Psoas muscle (tissue), 8 donors: ENCODE data around the gene BAZ2B. TPM values are rescaled to one million over a fixed set of nuclear protein-coding genes. Genes with fewer than 3 reads are reported as not detected.

ENCODE experiments used
- ATAC-seq, 4 donors: fragments of 200-7000 bp; cut with Tn5 transposase; one replicate each; pipeline ENCODE4 v1.9.1; 2020; ENCODE audit warnings: moderate library complexity in 3 of 4, mild to moderate bottlenecking in 2 of 4
- DNase-seq, 2 donors: peaks; one replicate each; pipeline ENCODE4 v3.0.0-alpha.2; 2020
- H3K27ac ChIP-seq: fragments of 200-600 bp; one replicate; pipeline ENCODE4 v1.8.0; 2022
- H3K27me3 ChIP-seq, 3 donors: fragments of 200-600 bp in 1 of 3; one replicate each; pipeline versions ENCODE4 v1.6.1 to v1.8.0; 2013 to 2022; ENCODE audit warnings: low read length in 2 of 3, mild to moderate bottlenecking in 2 of 3, moderate library complexity in 1 of 3; ENCODE audit not compliant: insufficient read depth in 3 of 3
- H3K36me3 ChIP-seq, 2 donors: fragments of 200-600 bp in 1 of 2; one replicate each; pipeline versions ENCODE4 v1.6.1 to v1.8.0; 2013 to 2022; ENCODE audit warnings: low read depth in 1 of 2, mild to moderate bottlenecking in 1 of 2, moderate library complexity in 1 of 2; ENCODE audit not compliant: insufficient read depth in 1 of 2
- H3K4me1 ChIP-seq: fragments of 200-600 bp; one replicate; pipeline ENCODE4 v1.8.0; 2022
- H3K4me3 ChIP-seq: fragments of 200-600 bp; one replicate; pipeline ENCODE4 v1.8.0; 2022; ENCODE audit warnings: mild to moderate bottlenecking
- H3K9me3 ChIP-seq: fragments of 200-600 bp; one replicate; pipeline ENCODE4 v1.8.0; 2022
- WGBS, 3 donors: extraction: QIAGEN DNeasy Blood & Tissue Kit; methylation state at CpG; one replicate each; pipeline versions ENCODE4 v1.1.6 to v1.1.7; 2013; 5-methylcytosine and 5-hydroxymethylcytosine counted together
- intact Hi-C, 2 donors: fragments of 100-400 bp; cut with DNase I; formaldehyde crosslinking; loops; one replicate each; pipeline versions ENCODE4 v1.11.0 to v1.14.2; 2022
- polyA plus RNA-seq, 3 donors: library from polyadenylated mRNA; stranded (reverse); fragments of 200-250 nt; gene quantifications; one replicate each; pipeline ENCODE4 v1.2.3, GENCODE V29; 2013
- total RNA-seq, 4 donors: library from RNA; stranded (reverse); fragmentation: NEBNext Ultra II Directional in 2 of 4; extraction: Animal tissue kit (Norgen Biotek cat#: 25700) in 2 of 4; gene quantifications; one replicate each; pipeline versions ENCODE4 v1.2.1 to v1.2.4, GENCODE V29; 2021 to 2023
- TF ChIP-seq, protein P1 (sequence below): fragments of 200-600 bp; IDR thresholded peaks from one replicate; pipeline ENCODE4 v1.8.0; 2022; ENCODE audit warnings: antibody characterized with exemption
- donor health status: healthy with polysubstance abuse.
- donor health status: DM: no; HTN: no; CAD: no; lungs with moderate emphysema.
- donor health status: Bipolar disorder and iron deficiency.
- donor health status: healthy.
- donor health status: DM: yes; HTN: yes; CAD: no.
- donor health status: DM: no; HTN: no; CAD: no.
- donor health status: DM: no; HTN: no; CAD: no.
- donor health status: DM: yes; HTN: yes; CAD: no.

Gene BAZ2B
- total and polyA plus RNA-seq, 7 donors, result 7.5 to 27.0 (median 22.7) TPM

- intact Hi-C loops, result no loop called here
- TF ChIP-seq, protein P1, sequence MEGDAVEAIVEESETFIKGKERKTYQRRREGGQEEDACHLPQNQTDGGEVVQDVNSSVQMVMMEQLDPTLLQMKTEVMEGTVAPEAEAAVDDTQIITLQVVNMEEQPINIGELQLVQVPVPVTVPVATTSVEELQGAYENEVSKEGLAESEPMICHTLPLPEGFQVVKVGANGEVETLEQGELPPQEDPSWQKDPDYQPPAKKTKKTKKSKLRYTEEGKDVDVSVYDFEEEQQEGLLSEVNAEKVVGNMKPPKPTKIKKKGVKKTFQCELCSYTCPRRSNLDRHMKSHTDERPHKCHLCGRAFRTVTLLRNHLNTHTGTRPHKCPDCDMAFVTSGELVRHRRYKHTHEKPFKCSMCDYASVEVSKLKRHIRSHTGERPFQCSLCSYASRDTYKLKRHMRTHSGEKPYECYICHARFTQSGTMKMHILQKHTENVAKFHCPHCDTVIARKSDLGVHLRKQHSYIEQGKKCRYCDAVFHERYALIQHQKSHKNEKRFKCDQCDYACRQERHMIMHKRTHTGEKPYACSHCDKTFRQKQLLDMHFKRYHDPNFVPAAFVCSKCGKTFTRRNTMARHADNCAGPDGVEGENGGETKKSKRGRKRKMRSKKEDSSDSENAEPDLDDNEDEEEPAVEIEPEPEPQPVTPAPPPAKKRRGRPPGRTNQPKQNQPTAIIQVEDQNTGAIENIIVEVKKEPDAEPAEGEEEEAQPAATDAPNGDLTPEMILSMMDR, result no peak
- Histone ChIP-seq H3K4me1 (no peaks in the 10 kb centered on the region), H3K36me3 (peaks cover 3 to 33% of the 10 kb centered on the region in 2 donors), H3K27me3 (no peaks in the 10 kb centered on the region), H3K9me3 (no peaks in the 10 kb centered on the region), H3K4me3 (no peak overlapping the region), H3K27ac (no peak overlapping the region)
- 0 to 2% (median 0%) methylated on average over 1 of the region's 1 CpG for WGBS, 3 donors
- DNase-seq (no peak), ATAC-seq (no peak)
Measured at GRCh38 chr2:159449504-159450124, 166.7 kb downstream of the BAZ2B start.

DNA sequence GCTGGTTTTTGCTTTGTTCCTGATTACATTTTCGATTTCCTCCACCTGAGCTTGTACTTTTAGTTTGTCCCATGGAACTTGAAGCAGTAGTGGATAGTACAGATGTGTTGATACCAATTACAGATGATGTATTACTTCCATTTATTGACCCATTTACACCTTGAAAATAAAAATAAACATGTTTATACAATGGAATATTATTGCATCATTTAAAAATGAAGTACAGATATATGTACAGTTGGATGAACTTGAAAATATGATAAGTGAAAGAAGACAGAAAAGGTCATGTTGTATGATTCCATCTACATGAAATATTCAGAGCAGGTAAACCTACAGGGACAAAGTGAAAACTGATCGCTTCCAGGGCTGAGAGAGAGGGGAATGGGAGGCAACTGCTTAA lies 169.5 kb downstream of the BAZ2B start:
- intact Hi-C loops, result no loop called here
- H3K36me3 ChIP-seq, result peaks cover 3 to 51% of the 10 kb centered on the region in 2 donors
- no peak overlapping the region for H3K27ac ChIP-seq

DNA sequence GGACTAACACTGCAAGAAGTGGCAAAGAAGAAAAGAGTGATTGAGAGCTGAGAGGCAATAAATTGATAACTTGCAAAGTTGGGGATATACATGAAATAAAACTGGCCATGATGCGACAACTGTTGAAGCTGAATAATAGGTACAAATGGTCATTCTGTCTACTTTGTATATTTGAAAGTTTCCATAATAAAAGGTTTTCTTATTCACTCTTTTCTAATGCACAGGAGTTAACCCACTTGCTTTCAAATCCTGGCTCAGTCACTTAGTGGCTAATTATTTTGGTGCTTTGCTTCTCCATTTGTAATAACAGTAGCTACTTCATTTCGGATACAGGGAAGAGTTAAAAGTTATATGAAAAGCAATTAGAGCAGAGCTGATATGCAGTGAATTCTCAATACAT lies 170.1 kb downstream of the BAZ2B start:
- H3K4me3 ChIP-seq, result no peak overlapping the region
- DNase-seq (no peak), ATAC-seq (no peak)
- H3K36me3 ChIP-seq, result peaks cover 3 to 52% of the 10 kb centered on the region in 2 donors
- intact Hi-C loops, result no loop called here
- H3K27ac ChIP-seq, result no peak overlapping the region
- no peaks in the 10 kb centered on the region for H3K9me3 ChIP-seq
- 96 to 100% (median 99%) methylated on average over 2 of the region's 2 CpGs for WGBS, 3 donors
- TF ChIP-seq, protein P1, result no peak
- no peaks in the 10 kb centered on the region for H3K4me1 ChIP-seq
- H3K27me3 ChIP-seq, result no peaks in the 10 kb centered on the region

More for the DNA sequence above, 169.5 kb downstream of the BAZ2B start:
- TF ChIP-seq, protein P1, result no peak
- no peak overlapping the region for H3K4me3 ChIP-seq
- WGBS, 3 donors, result 96 to 100% (median 99%) methylated on average over 2 of the region's 2 CpGs
- H3K4me1 ChIP-seq, result no peaks in the 10 kb centered on the region
- no peaks in the 10 kb centered on the region for H3K9me3 ChIP-seq
- DNase-seq, result no peak
- no peaks in the 10 kb centered on the region for H3K27me3 ChIP-seq
- ATAC-seq, result no peak

DNA sequence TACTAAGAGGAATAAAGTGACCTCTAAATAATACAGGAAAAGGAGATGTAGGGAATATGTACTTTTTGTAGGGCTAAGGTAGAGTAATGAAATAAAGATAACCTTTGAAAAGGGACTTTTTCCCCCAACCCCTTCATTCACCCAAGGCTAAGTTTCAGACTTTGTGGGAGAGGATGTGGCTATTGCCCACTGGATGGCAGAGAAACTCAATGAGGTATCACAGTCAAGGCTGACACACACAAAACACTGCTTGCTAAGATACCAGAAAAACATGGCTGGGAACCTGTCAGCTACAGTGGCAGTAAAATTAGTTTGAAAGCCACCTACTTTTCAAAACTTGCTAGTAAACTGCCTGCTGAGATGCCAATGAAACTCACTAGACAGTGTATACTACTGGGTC lies 171.0 kb downstream of the BAZ2B start:
- TF ChIP-seq, protein P1, result no peak
- H3K4me3 ChIP-seq, result no peak overlapping the region
- DNase-seq (no peak), ATAC-seq (no peak)
- H3K9me3 ChIP-seq, result no peaks in the 10 kb centered on the region
- H3K4me1 ChIP-seq, result no peaks in the 10 kb centered on the region
- no peak overlapping the region for H3K27ac ChIP-seq
- intact Hi-C loops, result no loop called here
- H3K36me3 ChIP-seq, result peaks cover 3 to 55% of the 10 kb centered on the region in 2 donors
- no peaks in the 10 kb centered on the region for H3K27me3 ChIP-seq

GRCh38 chr2:159444754-159445153 lies 171.6 kb downstream of the BAZ2B start:
- DNase-seq (no peak), ATAC-seq (no peak)
- TF ChIP-seq, protein P1, result no peak
- Histone ChIP-seq H3K4me1 (no peaks in the 10 kb centered on the region), H3K27me3 (no peaks in the 10 kb centered on the region), H3K4me3 (no peak overlapping the region), H3K9me3 (no peaks in the 10 kb centered on the region), H3K27ac (no peak overlapping the region), H3K36me3 (peaks cover 3 to 60% of the 10 kb centered on the region in 2 donors)
- intact Hi-C loops, result no loop called here
